IMR-90 (cell line): ENCODE measurements around the gene PMEPA1. TPM values are rescaled to one million over a fixed set of nuclear protein-coding genes. Genes with fewer than 3 reads are reported as not detected.

Experiments
- ATAC-seq: fragments of 200-7000 bp; cut with Tn5 transposase; 2 replicates; pipeline ENCODE4 v1.9.1; 2020; ENCODE audit warnings: low read depth, mild to moderate bottlenecking, moderate library complexity
- BruUV-seq: library from RNA; stranded (reverse); fragments of 400-500 nt; replicated peaks from 2 replicates; lab custom pipeline; 2021; lab: Mats Ljungman, UMichigan
- CTCF ChIA-PET: fragments of 300-600 bp; formaldehyde crosslinking; extraction: SDS; loops from one replicate; lab custom pipeline; 2021; ENCODE audit warnings: antibody characterized with exemption; lab: Yijun Ruan, JAX
- POLR2A ChIA-PET: fragments of 300-600 bp; sonication (Branson Sonifier 250); formaldehyde crosslinking; loops from one replicate; lab custom pipeline; 2022; ENCODE audit warnings: antibody characterized with exemption; ENCODE audit not compliant: unreplicated experiment; lab: Charles Lee
- DNase-seq: peaks from one replicate; pipeline ENCODE4 v3.0.0; 2013
- H2AFZ ChIP-seq: replicated peaks from 2 replicates; pipeline ENCODE3; 2013; ENCODE audit warnings: low read length, mild to moderate bottlenecking; ENCODE audit not compliant: poor library complexity
- H2AK5ac ChIP-seq: 2 replicates; pipeline ENCODE4 v1.6.1; 2013; ENCODE audit warnings: low read depth, low read length, inconsistent platforms
- H2AK9ac ChIP-seq: replicated peaks from 2 replicates; pipeline ENCODE3; 2013; ENCODE audit warnings: mild to moderate bottlenecking, low read depth, low read length, moderate library complexity; ENCODE audit not compliant: poor library complexity
- H2BK120ac ChIP-seq: 2 replicates; pipeline ENCODE4 v1.6.1; 2013; ENCODE audit warnings: low read depth, low read length, inconsistent platforms
- H2BK15ac ChIP-seq: 3 replicates; pipeline ENCODE4 v1.6.1; 2013; ENCODE audit warnings: low read depth, low read length, inconsistent platforms
- H2BK20ac ChIP-seq: 2 replicates; pipeline ENCODE4 v1.6.1; 2013; ENCODE audit warnings: low read depth, mild to moderate bottlenecking, inconsistent platforms, low read length, moderate library complexity
- H2BK5ac ChIP-seq: 2 replicates; pipeline ENCODE4 v1.6.1; 2013; ENCODE audit warnings: mild to moderate bottlenecking, low read depth, low read length, inconsistent platforms; ENCODE audit not compliant: poor library complexity, severe bottlenecking
- H3K14ac ChIP-seq: replicated peaks from 2 replicates; pipeline ENCODE4 v1.6.1; 2013; ENCODE audit warnings: low read depth, low read length, inconsistent platforms
- H3K18ac ChIP-seq: 2 replicates; pipeline ENCODE4 v1.6.1; 2013; ENCODE audit warnings: low read depth, low read length, control low read depth
- H3K23ac ChIP-seq: 2 replicates; pipeline ENCODE4 v1.6.1; 2013; ENCODE audit warnings: low read depth, low read length, inconsistent platforms
- H3K27ac ChIP-seq: 2 replicates; pipeline ENCODE4 v1.5.1; 2013; ENCODE audit warnings: mild to moderate bottlenecking, control low read depth, low read length; ENCODE audit not compliant: insufficient read depth
- H3K27me3 ChIP-seq: 2 replicates; pipeline ENCODE4 v1.6.1; 2013; ENCODE audit warnings: low read length; ENCODE audit not compliant: control insufficient read depth, insufficient read depth
- H3K36me3 ChIP-seq: 2 replicates; pipeline ENCODE4 v1.6.1; 2013; ENCODE audit warnings: low read length, mixed read lengths; ENCODE audit not compliant: control insufficient read depth, insufficient read depth
- H3K4ac ChIP-seq: 2 replicates; pipeline ENCODE4 v1.6.1; 2013; ENCODE audit warnings: low read depth, low read length, inconsistent platforms
- H3K4me1 ChIP-seq: 2 replicates; pipeline ENCODE4 v1.6.1; 2013; ENCODE audit warnings: low read length, mixed read lengths; ENCODE audit not compliant: control insufficient read depth, insufficient read depth
- H3K4me2 ChIP-seq: 2 replicates; pipeline ENCODE4 v1.6.1; 2013; ENCODE audit warnings: low read depth, mild to moderate bottlenecking, control low read depth, low read length, moderate library complexity
- H3K4me3 ChIP-seq: 2 replicates; pipeline ENCODE4 v1.5.1; 2013; ENCODE audit warnings: low read depth, mild to moderate bottlenecking, control low read depth, low read length, moderate library complexity; ENCODE audit not compliant: insufficient read depth
- H3K56ac ChIP-seq: 2 replicates; pipeline ENCODE4 v1.6.1; 2013; ENCODE audit warnings: low read length, inconsistent platforms; ENCODE audit not compliant: insufficient read depth; ENCODE audit errors: extremely low read depth
- H3K79me1 ChIP-seq, 2 experiments: 2 replicates each; pipeline ENCODE4 v1.6.1; 2013; ENCODE audit warnings: low read length in 2 of 2, inconsistent platforms in 1 of 2, low read depth in 1 of 2
- H3K9ac ChIP-seq: 2 replicates; pipeline ENCODE4 v1.6.1; 2013; ENCODE audit warnings: low read depth, low read length, control low read depth
- H3K9me1 ChIP-seq: 2 replicates; pipeline ENCODE4 v1.6.1; 2013; ENCODE audit warnings: low read length, inconsistent platforms; ENCODE audit not compliant: insufficient read depth
- H3K9me3 ChIP-seq: 2 replicates; pipeline ENCODE4 v1.6.1; 2013; ENCODE audit warnings: low read length; ENCODE audit not compliant: control insufficient read depth, insufficient read depth
- H4K20me1 ChIP-seq: 2 replicates; pipeline ENCODE4 v1.6.1; 2013; ENCODE audit warnings: low read length, inconsistent platforms; ENCODE audit not compliant: insufficient read depth
- H4K5ac ChIP-seq: 2 replicates; pipeline ENCODE4 v1.6.1; 2013; ENCODE audit warnings: mild to moderate bottlenecking, low read depth, low read length, control low read depth
- H4K8ac ChIP-seq, 2 experiments: 2 replicates each; pipeline ENCODE4 v1.6.1; 2013; ENCODE audit warnings: low read depth in 2 of 2, low read length in 2 of 2, control low read depth in 1 of 2, inconsistent platforms in 1 of 2
- H4K91ac ChIP-seq: 2 replicates; pipeline ENCODE4 v1.6.1; 2013; ENCODE audit warnings: low read depth, low read length, inconsistent platforms; ENCODE audit not compliant: insufficient read depth
- FOS ChIP-seq: fragments of 150-350 bp; IDR thresholded peaks from 2 replicates; pipeline ENCODE4 v1.6.1; 2016; ENCODE audit warnings: low read depth, low read length
- RCOR1 ChIP-seq: IDR thresholded peaks from 2 replicates; pipeline ENCODE4 v1.6.1; 2012; ENCODE audit warnings: mild to moderate bottlenecking, low read length, improper control_type of control experiment; ENCODE audit not compliant: insufficient replicate concordance
- SMC3 ChIP-seq: fragments of 150-350 bp; IDR thresholded peaks from 2 replicates; pipeline ENCODE4 v1.6.1; 2016; ENCODE audit warnings: low read depth, mild to moderate bottlenecking, antibody characterized with exemption, low read length, moderate library complexity
- WGBS, 2 experiments: methylation state at CpG; one replicate each; pipeline versions ENCODE4 v1.1.5 to v1.1.7; 2013; ENCODE audit warnings: missing lambda C conversion rate in 2 of 2; ENCODE audit not compliant: insufficient read length in 1 of 2; ENCODE audit errors: extremely low coverage in 2 of 2; 5-methylcytosine and 5-hydroxymethylcytosine counted together
- dilution Hi-C: fragments of 300-500 bp; cut with HindIII; formaldehyde crosslinking; loops from one replicate; pipeline ENCODE4 v1.14.3; 2018; ENCODE audit warnings: low sequenced_read_pairs; ENCODE audit not compliant: unreplicated experiment
- in situ Hi-C: fragments of 300-500 bp; cut with MboI; formaldehyde crosslinking; loops from 3 replicates; pipeline ENCODE4 v1.14.3; 2019; ENCODE audit warnings: low sequenced_read_pairs, inconsistent platforms, mixed read lengths
- intact Hi-C: fragments of 100-400 bp; cut with micrococcal nuclease; formaldehyde crosslinking; loops from 2 replicates; pipeline ENCODE4 v1.10.0; 2022
- polyA plus RNA-seq, 3 experiments: library from polyadenylated mRNA; depleted of rRNA; stranded (reverse); fragments of >200 nt; gene quantifications; 2 replicates each; pipeline ENCODE4 v1.2.3, GENCODE V29; 2012; ENCODE audit warnings: low replicate concordance in 1 of 3
- total RNA-seq: library from RNA; depleted of rRNA; stranded (reverse); fragments of >200 nt; gene quantifications from 2 replicates; pipeline ENCODE4 v1.2.3, GENCODE V29; 2012
- TF ChIP-seq, protein P1 (sequence below): fragments of 150-350 bp; IDR thresholded peaks from 2 replicates; pipeline ENCODE4 v1.6.1; 2017; ENCODE audit warnings: mild to moderate bottlenecking, antibody characterized with exemption, low read length, low read depth

The PMEPA1 gene
- total and polyA plus RNA-seq, 2 of the 4 experiments (the other 2 are of a cell fraction) = 2.0 to 6.9 TPM

GRCh38 chr20:57755609-57756008 is 45.8 kb upstream of the PMEPA1 start:
- Histone ChIP-seq H2BK20ac (no peak overlapping the region), H3K23ac (no peak overlapping the region), H3K36me3 (no peaks in the 10 kb centered on the region), H3K4ac (no peak overlapping the region), H4K20me1 (no peaks in the 10 kb centered on the region), H3K9me3 (peaks cover 8% of the 10 kb centered on the region), H4K8ac (no peak overlapping the region), H3K4me3 (no peak overlapping the region), H2AK5ac (no peak overlapping the region), H3K79me1 (no peaks in the 10 kb centered on the region), H4K5ac (no peak overlapping the region), H3K9ac (no peak overlapping the region), H3K14ac (no peak overlapping the region), H3K27me3 (peaks cover 25% of the 10 kb centered on the region), H3K27ac (no peak overlapping the region), H2BK120ac (no peak overlapping the region), H3K9me1 (no peaks in the 10 kb centered on the region), H3K18ac (no peak overlapping the region), H2AFZ (no peak overlapping the region), H2BK15ac (no peak overlapping the region), H3K56ac (no peak overlapping the region), H3K4me1 (no peaks in the 10 kb centered on the region), H3K4me2 (no peak overlapping the region), H4K91ac (no peak overlapping the region), H2BK5ac (no peak overlapping the region), H2AK9ac (no peak overlapping the region)
- CTCF ChIA-PET = no interaction called here
- no TSS peak for BruUV-seq
- intact Hi-C loops = no loop called here
- WGBS, 2 experiments = no CpG with 5 or more reads among the region's 1 CpG
- in situ Hi-C loops = no loop called here
- POLR2A ChIA-PET = no interaction called here
- no peak for ATAC-seq
- DNase-seq = no peak
- TF ChIP-seq RCOR1 (no peak), SMC3 (no peak), FOS (no peak)
- TF ChIP-seq, protein P1, sequence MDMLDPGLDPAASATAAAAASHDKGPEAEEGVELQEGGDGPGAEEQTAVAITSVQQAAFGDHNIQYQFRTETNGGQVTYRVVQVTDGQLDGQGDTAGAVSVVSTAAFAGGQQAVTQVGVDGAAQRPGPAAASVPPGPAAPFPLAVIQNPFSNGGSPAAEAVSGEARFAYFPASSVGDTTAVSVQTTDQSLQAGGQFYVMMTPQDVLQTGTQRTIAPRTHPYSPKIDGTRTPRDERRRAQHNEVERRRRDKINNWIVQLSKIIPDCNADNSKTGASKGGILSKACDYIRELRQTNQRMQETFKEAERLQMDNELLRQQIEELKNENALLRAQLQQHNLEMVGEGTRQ = no peak
- dilution Hi-C loops = no loop called here
